WTC11 (cell line): ENCODE data around the gene ATXN7L2. TPM values are rescaled to one million over a fixed set of nuclear protein-coding genes. Genes with fewer than 3 reads are reported as not detected.
A peak's percentile ranks its signal among the peaks of the same experiment; 100 is the strongest.

Experiments
- ATAC-seq: fragments of 200-7000 bp; cut with Tn5 transposase; 2 replicates; pipeline ENCODE4 v1.10.0; 2021; ENCODE audit warnings: mild to moderate bottlenecking, moderate library complexity
- CTCF ChIA-PET: fragments of 300-600 bp; sonication (Branson Sonifier 250); formaldehyde crosslinking; loops from one replicate; lab custom pipeline; 2021; ENCODE audit warnings: antibody characterized with exemption; lab: Charles Lee
- POLR2A ChIA-PET: fragments of 350-600 bp; sonication (Branson Sonifier 250); formaldehyde crosslinking; loops from one replicate; lab custom pipeline; 2021; ENCODE audit warnings: antibody characterized with exemption; lab: Charles Lee
- DNase-seq: peaks from one replicate; pipeline ENCODE4 v3.0.0; 2021; ENCODE audit warnings: low spot score
- H3K27ac Mint-ChIP-seq: 2 replicates; pipeline ENCODE4 v1.8.0; 2021; ENCODE audit warnings: mixed read lengths
- H3K27me3 Mint-ChIP-seq: 2 replicates; pipeline ENCODE4 v1.8.0; 2021; ENCODE audit warnings: low read depth, mild to moderate bottlenecking, moderate library complexity, mixed read lengths
- H3K36me3 Mint-ChIP-seq: 2 replicates; pipeline ENCODE4 v1.8.0; 2021; ENCODE audit warnings: mixed read lengths
- H3K4me1 Mint-ChIP-seq: 2 replicates; pipeline ENCODE4 v1.8.0; 2022; ENCODE audit warnings: mixed read lengths
- H3K4me3 Mint-ChIP-seq: 2 replicates; pipeline ENCODE4 v1.8.0; 2021; ENCODE audit warnings: mild to moderate bottlenecking, moderate library complexity, mixed read lengths
- H3K9me3 Mint-ChIP-seq: 2 replicates; pipeline ENCODE4 v1.8.0; 2021; ENCODE audit warnings: mixed read lengths
- AFF4 ChIP-seq: sonication (generic); formaldehyde crosslinking; IDR thresholded peaks from 2 replicates; pipeline ENCODE4 v1.8.1; 2023; ENCODE audit warnings: mild to moderate bottlenecking, missing genetic modification reagents, borderline replicate concordance
- CDX4 ChIP-seq: fragments of 250-450 bp; sonication (Bioruptor Pico); IDR thresholded peaks from 2 replicates; pipeline ENCODE4 v1.9.0; 2021; ENCODE audit warnings: moderate library complexity, mild to moderate bottlenecking, inconsistent platforms, borderline replicate concordance
- ESRRA ChIP-seq: sonication (generic); formaldehyde crosslinking; IDR thresholded peaks from 2 replicates; pipeline ENCODE4 v1.8.1; 2022; ENCODE audit warnings: mild to moderate bottlenecking, missing genetic modification reagents, borderline replicate concordance
- FOXK1 ChIP-seq: sonication (generic); formaldehyde crosslinking; IDR thresholded peaks from 2 replicates; pipeline ENCODE4 v1.8.0; 2022; ENCODE audit warnings: mild to moderate bottlenecking, moderate library complexity, missing genetic modification reagents
- IRF1 ChIP-seq: sonication (generic); formaldehyde crosslinking; IDR thresholded peaks from 2 replicates; pipeline ENCODE4 v1.8.0; 2023; ENCODE audit warnings: missing genetic modification reagents
- JAZF1 ChIP-seq: fragments of 250-450 bp; sonication (Bioruptor Pico); IDR thresholded peaks from 2 replicates; pipeline ENCODE4 v1.9.0; 2021; ENCODE audit warnings: moderate library complexity, mild to moderate bottlenecking, inconsistent platforms
- KAT7 ChIP-seq: sonication (generic); formaldehyde crosslinking; IDR thresholded peaks from 2 replicates; pipeline ENCODE4 v1.8.1; 2023; ENCODE audit warnings: missing genetic modification reagents, mild to moderate bottlenecking, borderline replicate concordance
- MLX ChIP-seq: sonication (generic); formaldehyde crosslinking; IDR thresholded peaks from 2 replicates; pipeline ENCODE4 v1.8.1; 2023; ENCODE audit warnings: mild to moderate bottlenecking, missing genetic modification reagents, moderate library complexity
- MXD4 ChIP-seq: fragments of 250-450 bp; sonication (Bioruptor Pico); IDR thresholded peaks from 2 replicates; pipeline ENCODE4 v1.8.0; 2021; ENCODE audit warnings: mild to moderate bottlenecking, moderate library complexity, borderline replicate concordance
- NFE2L1 ChIP-seq: sonication (generic); formaldehyde crosslinking; IDR thresholded peaks from 2 replicates; pipeline ENCODE4 v1.8.1; 2023; ENCODE audit warnings: missing genetic modification reagents
- NFYB ChIP-seq: sonication (generic); formaldehyde crosslinking; conservative IDR thresholded peaks from 2 replicates; pipeline ENCODE4 v1.8.0; 2022; ENCODE audit warnings: low read depth, missing genetic modification reagents
- PRDM15 ChIP-seq: sonication (generic); formaldehyde crosslinking; IDR thresholded peaks from 2 replicates; pipeline ENCODE4 v1.8.0; 2022; ENCODE audit warnings: missing genetic modification reagents
- PREB ChIP-seq: sonication (generic); formaldehyde crosslinking; IDR thresholded peaks from 2 replicates; pipeline ENCODE4 v1.8.1; 2022; ENCODE audit warnings: mild to moderate bottlenecking, missing genetic modification reagents, moderate library complexity, borderline replicate concordance
- SMAD3 ChIP-seq: sonication (generic); formaldehyde crosslinking; IDR thresholded peaks from 2 replicates; pipeline ENCODE4 v1.8.0; 2022; ENCODE audit warnings: missing genetic modification reagents, mild to moderate bottlenecking, borderline replicate concordance
- SMAD4 ChIP-seq: sonication (generic); formaldehyde crosslinking; IDR thresholded peaks from 2 replicates; pipeline ENCODE4 v1.8.0; 2022; ENCODE audit warnings: mild to moderate bottlenecking, missing genetic modification reagents
- USF2 ChIP-seq: sonication (generic); formaldehyde crosslinking; IDR thresholded peaks from 2 replicates; pipeline ENCODE4 v1.8.1; 2023; ENCODE audit warnings: mild to moderate bottlenecking, missing genetic modification reagents, moderate library complexity
- ZNF121 ChIP-seq: sonication (generic); formaldehyde crosslinking; IDR thresholded peaks from 2 replicates; pipeline ENCODE4 v1.8.0; 2023; ENCODE audit warnings: missing genetic modification reagents
- ZNF396 ChIP-seq: fragments of 250-450 bp; sonication (Bioruptor Pico); IDR thresholded peaks from 2 replicates; pipeline ENCODE4 v1.8.0; 2021; ENCODE audit warnings: mild to moderate bottlenecking, moderate library complexity, borderline replicate concordance
- ZNF423 ChIP-seq: fragments of 250-450 bp; sonication (Bioruptor Pico); IDR thresholded peaks from 2 replicates; pipeline ENCODE4 v2.1.2; 2022; ENCODE audit warnings: mild to moderate bottlenecking, moderate library complexity
- ZNF425 ChIP-seq: fragments of 250-450 bp; sonication (Bioruptor Pico); conservative IDR thresholded peaks from 2 replicates; pipeline ENCODE4 v1.9.0; 2021; ENCODE audit warnings: mild to moderate bottlenecking
- total RNA-seq: library from RNA; stranded (reverse); gene quantifications from 3 replicates; pipeline ENCODE4 v1.2.3, GENCODE V29; 2021

Gene ATXN7L2
- total RNA-seq, 1 experiment from 2014 or later, result 11.1 TPM

- TF ChIP-seq USF2 (CRISPR knock-in tag), result no peak
- TF ChIP-seq ZNF396 (CRISPR knock-in tag), result no peak
- TF ChIP-seq ZNF121 (CRISPR knock-in tag), result no peak
- TF ChIP-seq SMAD4, result no peak
- no peak for TF ChIP-seq PRDM15 (CRISPR knock-in tag)
- TF ChIP-seq MLX (CRISPR knock-in tag), result no peak
These were observed 21.3 kb downstream of the ATXN7L2 start (continued) for GRCh38 chr1:109504974-109505373.

GRCh38 chr1:109508001-109508872 is 24.5 kb downstream of the ATXN7L2 start:
- CTCF ChIA-PET, result interaction anchor here (1.3 to 7.6 kb wide), 5 partner anchors 10 to 123 kb away, joined by 8 to 128 read pairs (median 45); partner anchors contain the start of gene CYB561D1
- peaks cover 54% of the 10 kb centered on the region for H3K27me3 Mint-ChIP-seq
- H3K36me3 Mint-ChIP-seq, result no peaks in the 10 kb centered on the region
- TF ChIP-seq JAZF1 (no peak), SMAD3 (no peak), AFF4 (CRISPR knock-in tag) (no peak), FOXK1 (no peak), MXD4 (CRISPR knock-in tag) (no peak), CDX4 (CRISPR knock-in tag) (no peak), ZNF425 (CRISPR knock-in tag) (no peak), ZNF423 (CRISPR knock-in tag) (no peak), IRF1 (CRISPR knock-in tag) (no peak), PREB (no peak), ESRRA (CRISPR knock-in tag) (no peak), NFYB (CRISPR knock-in tag) (no peak), NFE2L1 (no peak), KAT7 (CRISPR knock-in tag) (no peak)

More at GRCh38 chr1:109508001-109508872, 24.5 kb downstream of the ATXN7L2 start:
- DNase-seq (no peak), ATAC-seq (no peak)
- Mint-ChIP-seq H3K27ac (no peak overlapping the region), H3K9me3 (no peaks in the 10 kb centered on the region), H3K4me3 (peak overlapping the region; percentile 84), H3K4me1 (peaks cover 16% of the 10 kb centered on the region)
- POLR2A ChIA-PET, result no interaction called here
